GM12872 (cell line): ENCODE data around the gene RILP.

Experiments
- CTCF ChIP-seq: IDR thresholded peaks from 3 replicates; pipeline ENCODE4 v1.5.1; 2011; ENCODE audit warnings: low read depth, mild to moderate bottlenecking, low read length, moderate library complexity; ENCODE audit not compliant: insufficient read depth

Gene RILP

DNA sequence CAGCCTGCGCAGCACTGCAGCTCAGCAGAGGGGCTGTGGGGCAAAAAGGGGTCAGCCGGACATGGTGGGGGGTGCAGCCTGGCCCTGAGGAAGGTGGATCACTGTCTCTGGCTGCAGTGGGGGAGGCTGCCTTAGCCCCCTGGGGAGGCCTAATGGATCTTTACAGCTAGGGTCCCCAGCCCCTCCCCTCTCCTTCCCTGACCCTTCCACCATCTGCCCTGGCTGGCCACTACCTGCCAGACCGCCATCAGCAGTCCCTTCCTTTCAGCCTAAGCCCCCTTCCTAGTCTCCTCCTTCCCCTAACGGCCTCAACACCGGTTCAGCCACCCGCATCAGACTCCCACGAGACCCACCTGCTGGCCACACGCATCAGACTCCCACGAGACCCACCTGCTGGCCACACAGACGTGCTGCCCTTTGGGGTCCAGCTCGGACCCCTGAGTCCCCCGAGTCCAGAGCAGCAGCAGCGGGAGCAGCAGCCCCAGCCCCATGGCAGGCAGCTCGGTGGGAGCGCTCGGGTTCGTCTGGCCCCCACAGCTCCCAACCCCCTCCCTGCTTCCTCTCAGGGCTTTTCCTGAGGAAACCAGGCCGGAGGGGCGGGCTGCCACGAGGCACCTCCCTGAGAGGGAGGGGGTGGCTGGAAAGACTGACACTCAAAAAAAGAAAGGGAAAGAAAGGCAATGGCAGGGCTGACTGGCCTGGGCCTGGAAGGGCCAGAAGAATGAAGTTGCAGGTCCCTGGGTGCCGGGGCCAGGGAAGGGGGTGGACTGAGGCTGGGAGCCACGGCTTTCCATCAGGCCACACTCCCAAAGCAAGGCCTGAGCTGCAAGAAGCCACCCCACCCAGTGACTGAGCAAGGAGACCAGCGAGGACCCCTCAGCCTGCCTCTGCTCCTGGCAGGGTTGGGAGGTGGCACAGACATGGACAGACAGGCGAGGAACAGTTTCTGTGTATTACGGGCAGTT lies 4.2 kb downstream of the RILP start, which contains the start of gene SCARF1:
SCARF1 (minus strand) TSS at position 526 of the 965 bp plus-strand sequence; CDS start at position 491, 35 bp downstream.
- no peak for TF ChIP-seq CTCF

DNA sequence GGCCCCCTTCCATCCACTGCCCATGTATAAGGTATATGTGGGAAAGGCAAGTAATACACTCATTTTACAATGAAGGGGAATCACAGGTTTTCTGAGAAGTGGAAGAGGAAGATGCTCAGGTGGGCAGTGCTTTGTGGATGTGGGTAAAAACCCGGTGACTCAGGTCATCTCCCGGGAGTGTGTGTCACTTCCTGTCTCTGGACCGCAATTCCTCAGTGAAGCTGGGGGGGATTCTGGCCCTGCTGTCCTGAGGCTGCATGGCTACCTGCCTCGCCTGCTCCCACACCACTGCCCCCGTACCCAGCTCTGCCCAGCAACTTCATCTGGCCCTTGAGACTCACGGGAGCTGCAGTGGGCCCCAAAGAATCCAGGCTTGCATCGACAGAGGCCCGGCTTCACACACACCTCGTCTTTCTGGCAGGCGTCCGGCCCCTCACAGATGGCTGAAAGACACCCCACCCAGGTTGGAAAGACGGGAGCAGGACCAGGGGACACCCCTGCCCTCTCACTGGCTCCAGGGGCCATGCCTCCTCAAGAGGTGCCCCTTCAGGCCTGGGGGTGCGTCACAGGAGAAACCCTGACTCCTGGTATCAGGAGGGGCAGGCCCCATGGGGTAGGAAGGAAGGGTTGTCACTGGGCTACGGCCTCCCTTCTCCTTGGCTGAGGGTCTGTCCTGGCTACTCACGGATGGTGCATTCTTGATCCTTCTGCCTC lies 5.0 kb downstream of the RILP start:
- no peak for TF ChIP-seq CTCF

DNA sequence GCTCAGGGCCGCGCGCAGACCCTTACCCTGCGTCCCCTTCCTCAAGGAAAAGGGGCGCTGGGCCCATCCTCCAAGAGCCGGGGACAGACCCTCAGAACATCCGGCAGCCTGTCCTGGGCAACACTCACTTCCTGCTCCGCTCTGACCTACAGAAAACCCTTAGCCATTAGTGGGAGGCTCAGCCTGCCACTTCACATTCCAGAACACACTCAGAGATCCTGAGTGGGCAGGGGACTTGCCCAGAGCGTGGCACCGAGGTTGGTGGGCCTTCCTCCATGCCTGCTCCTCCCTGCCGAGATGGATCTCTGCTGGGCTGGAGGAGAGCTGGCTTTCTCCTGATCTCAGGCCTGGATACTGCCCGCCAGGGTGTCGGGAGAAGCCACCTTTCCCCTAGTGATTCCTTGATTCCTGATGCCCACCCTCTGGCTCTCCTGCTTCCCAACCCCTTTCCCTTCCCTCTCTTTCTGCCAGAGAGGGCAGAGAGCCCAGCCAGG lies 5.6 kb downstream of the RILP start:
- TF ChIP-seq CTCF: no peak

GRCh38 chr17:1643293-1643998 lies 6.2 kb downstream of the RILP start:
- peak; percentile 38; the same call in 2 of the 3 replicates for TF ChIP-seq CTCF

DNA sequence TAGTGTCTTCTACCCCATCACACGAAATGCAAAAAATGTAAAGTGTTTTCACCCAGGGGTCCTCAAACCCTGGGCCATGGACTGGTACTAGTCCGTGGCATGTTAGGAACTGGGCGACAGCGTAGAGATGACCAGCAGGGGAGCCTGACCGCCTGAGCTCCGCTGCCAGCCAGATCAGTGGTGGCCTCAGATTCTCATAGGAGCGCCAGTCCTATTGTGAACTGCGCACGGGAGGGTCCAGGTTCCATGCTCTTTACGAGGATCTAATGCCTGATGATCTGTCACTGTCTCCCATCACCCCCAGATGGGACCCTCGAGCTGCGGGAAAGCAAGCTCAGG lies 8.6 kb downstream of the RILP start:
- TF ChIP-seq CTCF: no peak

- no peak for TF ChIP-seq CTCF
Measured at GRCh38 chr17:1640329-1641064, 9.2 kb downstream of the RILP start.
